Large intestine (tissue), 12 donors: ENCODE results near the gene ANXA2R. TPM values are rescaled to one million over a fixed set of nuclear protein-coding genes. Genes with fewer than 3 reads are reported as not detected.
A peak's percentile ranks its signal among the peaks of the same experiment; 100 is the strongest.
"Not testable (repeated sequence)": the region's sequence is repeated elsewhere in the genome, so short reads cannot be mapped to it uniquely, and the experiment has no call there.

ENCODE experiments used
- DNase-seq, 2 donors: peaks; one replicate each; pipeline versions ENCODE4 v3.0.0 to v3.0.0-alpha.2; 2013
- H3K27ac ChIP-seq: one replicate; pipeline ENCODE4 v1.5.1; 2013; ENCODE audit warnings: low read length
- H3K27me3 ChIP-seq: 2 replicates; pipeline ENCODE4 v1.6.1; 2013; ENCODE audit warnings: low read length; ENCODE audit not compliant: control insufficient read depth, insufficient read depth
- H3K36me3 ChIP-seq: 2 replicates; pipeline ENCODE4 v1.6.1; 2013; ENCODE audit warnings: low read length; ENCODE audit not compliant: control insufficient read depth, insufficient read depth
- H3K4me1 ChIP-seq: one replicate; pipeline ENCODE4 v1.6.1; 2013; ENCODE audit warnings: low read length; ENCODE audit not compliant: control insufficient read depth, insufficient read depth
- H3K4me3 ChIP-seq: one replicate; pipeline ENCODE4 v1.5.1; 2013; ENCODE audit warnings: low read length
- H3K9me3 ChIP-seq: one replicate; pipeline ENCODE4 v1.6.1; 2013; ENCODE audit warnings: mild to moderate bottlenecking, low read depth, low read length, moderate library complexity; ENCODE audit not compliant: control insufficient read depth
- WGBS: methylation state at CpG from one replicate; pipeline ENCODE4 v1.1.5; 2013; ENCODE audit warnings: low lambda C conversion rate; ENCODE audit not compliant: insufficient coverage; 5-methylcytosine and 5-hydroxymethylcytosine counted together
- long read RNA-seq, 11 donors: transcript quantifications; one replicate each; lab custom pipeline, GENCODE V29; 2026
- polyA plus RNA-seq: library from polyadenylated mRNA; unstranded; fragments of 120-200 nt; gene quantifications from one replicate; pipeline ENCODE4 v1.2.1, GENCODE V29; 2013

Gene ANXA2R
- polyA plus RNA-seq: 1.4 TPM
- long read RNA-seq, donor 1: 0 reads
- long read RNA-seq, donor 2, partial matches to known transcripts: 0 of 2 reads
- long read RNA-seq, donor 2, other reads (novel, unspliced or antisense): 0 of 2 reads
- long read RNA-seq, donor 3, partial matches to known transcripts: 0 of 4 reads
- long read RNA-seq, donor 3, other reads (novel, unspliced or antisense): 0 of 4 reads
- long read RNA-seq, donor 4: 0 reads
- long read RNA-seq, donor 5, partial matches to known transcripts: 0 of 2 reads
- long read RNA-seq, donor 5, other reads (novel, unspliced or antisense): 0 of 2 reads
- long read RNA-seq, donor 6, partial matches to known transcripts: 0 of 1 reads
- long read RNA-seq, donor 6, other reads (novel, unspliced or antisense): 0 of 1 reads
- long read RNA-seq, donor 7, partial matches to known transcripts: 0 of 1 reads
- long read RNA-seq, donor 7, other reads (novel, unspliced or antisense): 0 of 1 reads
- long read RNA-seq, donor 8, transcript ANXA2R-202 (1 exons, 1,265 nt): major isoform, 7 of 7 reads
- long read RNA-seq, donor 8, partial matches to known transcripts: 0 of 7 reads
- long read RNA-seq, donor 8, other reads (novel, unspliced or antisense): 0 of 7 reads
- long read RNA-seq, donor 9, partial matches to known transcripts: 0 of 2 reads
- long read RNA-seq, donor 9, other reads (novel, unspliced or antisense): 0 of 2 reads
- long read RNA-seq, donor 10, partial matches to known transcripts: 0 of 2 reads
- long read RNA-seq, donor 10, other reads (novel, unspliced or antisense): 0 of 2 reads
- long read RNA-seq, donor 11, partial matches to known transcripts: 0 of 1 reads
- long read RNA-seq, donor 11, other reads (novel, unspliced or antisense): 0 of 1 reads

GRCh38 chr5:43040287-43041098 is at the start of gene ANXA2R:
TSS of gene ANXA2R (minus strand) at chr5:43040319. CDS start at chr5:43040046, 273 bp downstream.
- 2% methylated on average over 9 of the region's 47 CpGs for WGBS
- no peaks in the 10 kb centered on the region for H3K36me3 ChIP-seq
- peaks cover 21% of the 10 kb centered on the region for H3K9me3 ChIP-seq
- H3K27ac ChIP-seq: peak within 1 kb of the TSS; percentile 37
- H3K4me3 ChIP-seq: peak within 1 kb of the TSS; percentile 23
- H3K4me1 ChIP-seq: peaks cover 41% of the 10 kb centered on the region
- peak; percentile 79 to 88 for DNase-seq
- peaks cover 93% of the 10 kb centered on the region for H3K27me3 ChIP-seq

- no CpG with 5 or more reads among the region's 5 CpGs for WGBS
- H3K4me1 ChIP-seq, H3K27ac ChIP-seq, H3K4me3 ChIP-seq, DNase-seq, H3K27me3 ChIP-seq: not testable (repeated sequence)
- peaks cover 10% of the 10 kb centered on the region for H3K36me3 ChIP-seq
- H3K9me3 ChIP-seq: peaks cover 12% of the 10 kb centered on the region
These were observed 46.2 kb upstream of the ANXA2R start for GRCh38 chr5:43086118-43086908.

GRCh38 chr5:43085453-43085852 is 45.3 kb upstream of the ANXA2R start:
- 100% methylated on average over 1 of the region's 5 CpGs for WGBS
- Histone ChIP-seq H3K27ac (no peak overlapping the region), H3K4me3 (no peak overlapping the region)

GRCh38 chr5:43084468-43084867 is 44.3 kb upstream of the ANXA2R start:
- not testable (repeated sequence) for H3K4me1 ChIP-seq, H3K27ac ChIP-seq, DNase-seq, H3K4me3 ChIP-seq, H3K27me3 ChIP-seq
- peaks cover 12% of the 10 kb centered on the region for H3K9me3 ChIP-seq
- H3K36me3 ChIP-seq: peaks cover 11% of the 10 kb centered on the region
- 80% methylated on average over 1 of the region's 7 CpGs for WGBS

More at GRCh38 chr5:43085453-43085852, 45.3 kb upstream of the ANXA2R start:
- no peak for DNase-seq
- H3K9me3 ChIP-seq: peaks cover 12% of the 10 kb centered on the region
- H3K36me3 ChIP-seq: peaks cover 6% of the 10 kb centered on the region
- no peaks in the 10 kb centered on the region for H3K27me3 ChIP-seq
- no peaks in the 10 kb centered on the region for H3K4me1 ChIP-seq

GRCh38 chr5:43081345-43081744 is 41.2 kb upstream of the ANXA2R start:
- not testable (repeated sequence) for H3K27me3 ChIP-seq, H3K27ac ChIP-seq, H3K4me1 ChIP-seq, H3K4me3 ChIP-seq, DNase-seq
- WGBS: no CpG with 5 or more reads among the region's 2 CpGs
- H3K36me3 ChIP-seq: peaks cover 11% of the 10 kb centered on the region
- peaks cover 12% of the 10 kb centered on the region for H3K9me3 ChIP-seq

GRCh38 chr5:43078956-43079355 is 38.8 kb upstream of the ANXA2R start:
- H3K4me1 ChIP-seq: no peaks in the 10 kb centered on the region
- peaks cover 19% of the 10 kb centered on the region for H3K36me3 ChIP-seq
- no peak for DNase-seq
- WGBS: 93% methylated on average over 2 of the region's 4 CpGs
- no peak overlapping the region for H3K4me3 ChIP-seq
- no peaks in the 10 kb centered on the region for H3K27me3 ChIP-seq
- H3K27ac ChIP-seq: no peak overlapping the region
- no peaks in the 10 kb centered on the region for H3K9me3 ChIP-seq

GRCh38 chr5:43077446-43078191 is 37.5 kb upstream of the ANXA2R start:
- 28% methylated on average over 2 of the region's 7 CpGs for WGBS
- not testable (repeated sequence) for H3K27ac ChIP-seq, DNase-seq, H3K4me3 ChIP-seq, H3K27me3 ChIP-seq, H3K9me3 ChIP-seq, H3K4me1 ChIP-seq
- peaks cover 17% of the 10 kb centered on the region for H3K36me3 ChIP-seq

- no peak for DNase-seq
These were observed 35.5 kb upstream of the ANXA2R start for GRCh38 chr5:43075319-43076293.

More at GRCh38 chr5:43075319-43076293, 35.5 kb upstream of the ANXA2R start:
- Histone ChIP-seq H3K4me1 (no peaks in the 10 kb centered on the region), H3K4me3 (no peak overlapping the region), H3K27ac (no peak overlapping the region), H3K9me3 (no peaks in the 10 kb centered on the region), H3K27me3 (no peaks in the 10 kb centered on the region), H3K36me3 (peaks cover 24% of the 10 kb centered on the region)
- 100% methylated on average over 6 of the region's 12 CpGs for WGBS
